Activated naive CD8-positive, alpha-beta T cell treated with anti-CD3 and anti-CD28 coated beads, Interleukin-2, amount 50 U/mL, for 24 hours (primary cell): Measurements from ENCODE around the gene CABP2.

ENCODE experiments used
- ATAC-seq: fragments of 150-1000 bp; cut with Tn5 transposase; one replicate; pipeline ENCODE4 v1.10.0; 2021
- DNase-seq: peaks from one replicate; pipeline ENCODE4 v3.0.0; 2021
- H3K27ac Mint-ChIP-seq: one replicate; pipeline ENCODE4 v1.8.0; 2021; ENCODE audit warnings: mild to moderate bottlenecking, mixed read lengths
- H3K27me3 Mint-ChIP-seq: one replicate; pipeline ENCODE4 v1.8.0; 2021; ENCODE audit warnings: mixed read lengths
- H3K36me3 Mint-ChIP-seq: one replicate; pipeline ENCODE4 v1.8.0; 2021; ENCODE audit warnings: low read depth, mixed read lengths
- H3K4me1 Mint-ChIP-seq: one replicate; pipeline ENCODE4 v1.8.0; 2021; ENCODE audit warnings: mixed read lengths
- H3K4me3 Mint-ChIP-seq: one replicate; pipeline ENCODE4 v1.8.0; 2021; ENCODE audit warnings: mild to moderate bottlenecking, moderate library complexity, mixed read lengths
- H3K9me3 Mint-ChIP-seq: one replicate; pipeline ENCODE4 v1.8.0; 2021; ENCODE audit warnings: mixed read lengths

Gene CABP2

DNA sequence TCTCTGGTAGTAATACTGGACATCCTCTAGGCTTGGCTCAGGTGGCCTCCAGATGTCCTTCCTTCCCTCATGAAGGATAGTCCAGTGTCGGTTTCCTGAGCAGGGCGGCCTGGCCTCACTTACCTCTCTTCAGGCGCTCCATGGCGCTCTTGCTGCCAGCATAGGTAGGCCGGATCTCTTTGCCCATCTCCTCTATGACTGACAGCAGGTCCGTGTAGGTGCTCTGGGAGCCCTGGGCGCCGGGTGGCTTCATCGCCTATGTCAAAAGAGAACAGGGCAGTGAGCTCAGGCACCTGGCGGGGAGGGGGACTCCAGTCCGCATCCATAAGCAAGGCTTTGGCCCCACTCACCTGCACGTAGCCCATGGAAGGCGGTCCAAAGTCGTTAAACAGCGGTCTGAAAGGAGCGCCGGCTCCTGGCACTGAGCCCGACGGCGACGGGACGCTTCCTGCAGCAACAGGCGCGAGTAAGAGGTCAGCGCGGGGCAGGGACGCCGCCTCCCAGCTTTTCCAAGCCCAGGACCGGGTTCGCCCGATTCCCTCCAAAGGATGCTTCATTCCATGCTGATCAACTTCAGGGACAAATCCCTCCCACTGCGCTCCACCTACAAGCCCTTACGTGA, 15.9 kb downstream of the CABP2 start:
- H3K27ac Mint-ChIP-seq, result peak overlapping the region; percentile 94
- H3K4me3 Mint-ChIP-seq, result peak overlapping the region; percentile 91
- ATAC-seq (no peak), DNase-seq (peak; percentile 25)
- peaks cover 2% of the 10 kb centered on the region for H3K27me3 Mint-ChIP-seq
- H3K36me3 Mint-ChIP-seq, result peaks cover 11% of the 10 kb centered on the region
- H3K4me1 Mint-ChIP-seq, result peaks cover 38% of the 10 kb centered on the region
- no peaks in the 10 kb centered on the region for H3K9me3 Mint-ChIP-seq

DNA sequence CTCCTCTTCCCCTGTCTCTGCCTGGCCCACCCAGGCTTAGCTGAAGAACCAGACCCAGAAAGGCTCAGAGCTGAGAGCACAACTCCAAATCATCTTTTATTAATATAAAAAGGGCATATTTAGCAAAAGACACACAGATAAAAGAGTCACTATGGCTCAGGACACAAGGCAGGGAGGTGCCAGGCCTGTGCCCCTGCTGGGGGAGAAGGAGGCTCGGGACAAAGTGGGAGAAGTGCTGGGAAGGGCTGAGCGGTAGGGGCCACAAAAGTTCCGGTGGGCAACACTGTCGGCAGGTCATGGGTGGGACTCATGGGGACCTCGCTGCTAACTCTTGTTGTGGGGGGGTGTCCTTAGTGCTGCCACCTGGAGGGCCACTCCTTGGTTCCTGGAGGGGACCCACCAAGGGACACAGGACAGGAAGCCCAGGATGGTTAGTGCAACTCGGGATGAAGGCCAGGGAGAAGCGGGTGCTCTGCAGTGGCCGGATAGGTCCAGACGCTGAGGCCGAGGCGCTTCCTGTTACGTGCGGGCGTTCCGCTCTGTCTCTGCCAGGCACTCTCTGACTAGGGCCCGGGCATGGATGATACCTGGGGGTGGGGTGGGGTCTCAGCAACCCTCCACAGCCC, 16.7 kb downstream of the CABP2 start:
- Mint-ChIP-seq H3K27ac (peak overlapping the region; percentile 94), H3K36me3 (peaks cover 11% of the 10 kb centered on the region), H3K27me3 (peaks cover 2% of the 10 kb centered on the region), H3K4me3 (peak overlapping the region; percentile 91), H3K4me1 (peaks cover 40% of the 10 kb centered on the region), H3K9me3 (no peaks in the 10 kb centered on the region)
- DNase-seq (no peak), ATAC-seq (no peak)

DNA sequence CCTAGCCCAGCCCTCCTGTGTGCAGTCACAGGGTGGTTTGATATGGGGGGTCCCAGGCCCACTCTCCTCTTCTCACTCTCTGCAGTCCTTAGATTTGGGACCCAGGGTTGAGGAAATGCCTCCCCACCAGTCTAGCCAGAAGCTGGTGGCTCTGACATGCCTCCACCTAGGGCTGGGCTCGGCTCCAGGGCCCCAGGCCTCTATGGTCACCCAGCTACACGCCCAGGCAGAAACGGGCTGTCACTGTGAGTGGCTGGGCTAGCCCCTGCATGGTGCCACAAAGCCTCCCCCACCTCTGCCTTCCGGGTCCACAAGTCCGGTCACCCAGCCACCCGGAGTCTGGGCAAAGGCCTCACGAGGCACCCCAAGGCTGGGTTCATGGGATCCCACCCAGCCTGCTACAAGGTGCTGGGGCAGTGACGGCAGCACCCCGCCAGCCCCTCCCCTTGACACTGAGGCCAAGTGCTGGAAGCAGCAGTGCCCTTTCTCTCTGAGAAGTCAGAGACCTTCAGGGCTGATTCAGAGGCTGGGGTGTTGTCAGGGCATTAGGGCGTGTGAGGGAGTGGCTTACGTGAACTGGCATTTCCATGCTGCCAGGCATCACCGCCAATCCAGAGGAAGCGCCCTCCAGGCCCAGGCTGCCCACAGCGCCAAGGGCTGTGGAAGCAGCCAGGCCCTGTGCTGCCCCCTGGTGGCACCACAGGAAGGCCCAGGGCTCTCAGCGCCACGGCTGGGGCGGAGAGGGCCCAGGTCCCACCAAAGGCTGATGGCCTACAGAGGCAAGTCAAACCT, 17.4 kb downstream of the CABP2 start:
- peaks cover 45% of the 10 kb centered on the region for H3K4me1 Mint-ChIP-seq
- DNase-seq (peak; percentile 95), ATAC-seq (peak; percentile 76)
- H3K27ac Mint-ChIP-seq, result peak overlapping the region; percentile 94
- H3K4me3 Mint-ChIP-seq, result peak overlapping the region; percentile 91
- H3K36me3 Mint-ChIP-seq, result peaks cover 18% of the 10 kb centered on the region
- H3K27me3 Mint-ChIP-seq, result peaks cover 2% of the 10 kb centered on the region
- no peaks in the 10 kb centered on the region for H3K9me3 Mint-ChIP-seq

DNA sequence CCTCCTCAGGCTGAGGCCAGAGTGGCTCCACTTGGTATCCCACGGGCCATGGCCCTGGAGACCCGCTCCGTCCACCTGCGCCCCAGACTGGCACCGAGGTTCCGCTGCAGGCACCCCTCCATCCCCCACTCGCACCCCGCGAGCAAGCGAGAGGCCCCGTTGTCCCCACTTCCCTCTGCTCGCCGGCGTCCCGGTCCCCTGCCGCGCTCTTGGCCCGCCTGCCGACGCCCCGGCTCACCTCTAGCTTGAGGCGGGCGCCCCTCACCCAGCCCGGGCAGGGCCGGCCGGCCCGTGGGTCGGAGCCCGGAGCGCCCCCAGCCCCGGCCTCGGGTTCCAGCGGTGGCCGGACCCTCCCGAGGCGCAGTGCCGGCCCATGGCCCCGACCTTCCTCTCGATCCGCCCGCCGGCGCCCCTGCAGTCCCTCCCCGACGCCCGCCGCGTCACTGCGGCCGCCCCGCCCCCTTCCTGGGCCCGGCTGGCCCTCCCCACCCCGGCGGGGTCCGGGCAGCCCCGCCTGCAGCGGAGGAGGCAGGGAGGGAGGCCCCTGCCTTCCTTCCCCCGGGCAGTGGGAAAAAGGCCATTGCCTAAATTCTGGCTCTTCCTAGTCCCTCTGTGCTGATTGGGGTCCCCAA, 18.2 kb downstream of the CABP2 start, which contains the start of gene PITPNM1:
Gene PITPNM1 (minus strand): TSS at position 414 of the 632 bp plus-strand sequence. CDS start 1,183 bp downstream, outside the sequence.
- H3K9me3 Mint-ChIP-seq, result no peaks in the 10 kb centered on the region
- H3K4me1 Mint-ChIP-seq, result peaks cover 48% of the 10 kb centered on the region
- peak within 1 kb of the TSS; percentile 91 for H3K4me3 Mint-ChIP-seq
- ATAC-seq (peak; percentile 9), DNase-seq (peak; percentile 89)
- H3K36me3 Mint-ChIP-seq, result peaks cover 22% of the 10 kb centered on the region
- peaks cover 2% of the 10 kb centered on the region for H3K27me3 Mint-ChIP-seq
- peak within 1 kb of the TSS; percentile 94 for H3K27ac Mint-ChIP-seq

DNA sequence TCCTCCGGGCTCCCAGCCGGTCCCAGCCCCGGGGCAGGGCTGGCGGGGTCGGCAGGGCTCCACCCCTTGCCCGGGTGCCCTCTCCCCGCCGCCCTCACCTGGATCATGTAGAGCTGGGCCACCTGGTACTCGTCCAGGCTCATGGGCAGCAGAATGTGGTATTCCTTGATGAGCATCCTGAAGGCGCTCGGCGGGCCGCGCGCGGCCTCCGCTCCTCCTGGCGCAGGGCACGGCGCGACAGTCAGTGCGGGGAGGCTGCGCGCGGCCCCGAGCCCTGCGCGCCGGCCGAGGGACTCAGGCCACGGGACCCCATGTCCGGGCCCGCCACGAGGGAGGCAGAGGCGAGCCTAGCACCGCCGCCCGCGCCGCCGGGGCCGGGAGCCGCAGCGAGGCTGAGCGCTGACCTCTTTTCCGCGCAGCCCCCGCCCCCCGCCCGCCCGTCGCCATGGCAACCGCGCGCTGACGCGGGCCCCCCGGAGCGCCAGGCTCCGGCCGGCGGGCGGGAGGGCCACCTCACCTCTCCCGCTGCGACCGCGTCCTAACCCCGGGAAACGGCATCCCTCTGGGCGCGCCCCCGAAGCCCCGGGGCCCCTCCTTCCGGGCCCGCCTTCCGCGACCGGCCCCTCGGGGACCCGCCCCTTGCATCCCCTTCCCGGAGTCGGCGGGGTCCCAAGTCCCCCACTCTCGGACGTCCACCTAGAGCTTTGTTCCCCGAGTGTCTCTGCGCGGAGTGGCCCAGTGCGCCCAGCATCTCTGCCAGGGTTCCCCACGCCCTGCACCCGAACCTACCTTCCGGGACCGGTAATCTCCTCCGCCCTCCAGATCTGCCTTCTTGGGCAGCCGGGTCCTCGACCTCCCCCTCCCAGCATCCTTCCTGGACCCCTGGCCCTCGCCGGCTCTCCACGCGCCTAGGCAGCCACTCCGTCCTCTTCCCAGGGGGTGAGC, 19.0 kb downstream of the CABP2 start:
- Mint-ChIP-seq H3K4me1 (peaks cover 48% of the 10 kb centered on the region), H3K27ac (peak overlapping the region; percentile 81), H3K9me3 (no peaks in the 10 kb centered on the region), H3K27me3 (peaks cover 2% of the 10 kb centered on the region), H3K4me3 (peak overlapping the region; percentile 91), H3K36me3 (peaks cover 25% of the 10 kb centered on the region)
- DNase-seq, result peak; percentile 55
- ATAC-seq, result no peak

DNA sequence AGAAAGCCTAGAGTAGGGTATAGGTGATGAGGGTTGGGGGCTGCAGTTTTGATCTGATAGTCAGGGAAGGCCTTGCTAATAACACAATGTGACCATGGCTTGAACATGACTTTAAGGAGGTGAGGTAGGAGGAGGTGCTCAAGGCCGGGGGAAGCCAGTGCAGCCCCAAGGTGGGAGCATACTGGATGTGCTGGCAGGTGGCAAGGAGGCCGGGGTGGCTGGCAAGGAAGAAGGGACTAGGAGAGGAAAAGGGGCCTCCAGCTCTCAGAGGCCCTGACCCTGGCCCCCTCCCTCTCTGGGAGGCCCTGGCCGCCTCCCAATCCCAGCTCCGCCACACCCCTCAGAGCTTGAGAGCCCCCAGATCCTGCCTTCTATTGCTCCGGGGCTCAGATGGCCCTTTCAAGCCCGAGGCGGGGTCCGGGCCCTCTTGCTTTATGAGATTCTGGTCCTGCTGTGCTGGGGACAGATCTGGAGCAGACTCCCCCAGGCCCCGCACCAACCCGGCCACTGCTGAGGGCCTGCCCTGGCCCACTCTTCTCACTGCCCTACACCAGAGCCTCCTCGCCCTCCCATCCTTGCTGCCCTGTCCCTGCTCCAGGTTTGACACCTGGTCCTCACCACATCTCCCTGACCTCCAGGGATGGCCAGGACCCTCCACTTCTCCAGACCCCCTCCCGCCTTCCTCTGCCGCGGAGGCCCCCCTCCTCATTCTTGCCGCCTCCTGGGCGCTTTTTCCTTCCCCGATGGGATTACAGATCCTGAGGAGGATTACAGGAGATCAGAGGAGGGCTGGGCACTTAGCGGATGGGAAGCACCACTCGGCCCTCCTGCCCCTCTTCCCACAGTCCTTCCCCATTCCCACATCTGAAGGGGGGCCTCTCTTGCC, 19.9 kb downstream of the CABP2 start:
- no peak for DNase-seq
- Mint-ChIP-seq H3K4me3 (peak overlapping the region; percentile 68), H3K27me3 (no peaks in the 10 kb centered on the region), H3K27ac (peak overlapping the region; percentile 67), H3K4me1 (peaks cover 40% of the 10 kb centered on the region), H3K36me3 (peaks cover 25% of the 10 kb centered on the region), H3K9me3 (no peaks in the 10 kb centered on the region)
- ATAC-seq, result no peak

DNA sequence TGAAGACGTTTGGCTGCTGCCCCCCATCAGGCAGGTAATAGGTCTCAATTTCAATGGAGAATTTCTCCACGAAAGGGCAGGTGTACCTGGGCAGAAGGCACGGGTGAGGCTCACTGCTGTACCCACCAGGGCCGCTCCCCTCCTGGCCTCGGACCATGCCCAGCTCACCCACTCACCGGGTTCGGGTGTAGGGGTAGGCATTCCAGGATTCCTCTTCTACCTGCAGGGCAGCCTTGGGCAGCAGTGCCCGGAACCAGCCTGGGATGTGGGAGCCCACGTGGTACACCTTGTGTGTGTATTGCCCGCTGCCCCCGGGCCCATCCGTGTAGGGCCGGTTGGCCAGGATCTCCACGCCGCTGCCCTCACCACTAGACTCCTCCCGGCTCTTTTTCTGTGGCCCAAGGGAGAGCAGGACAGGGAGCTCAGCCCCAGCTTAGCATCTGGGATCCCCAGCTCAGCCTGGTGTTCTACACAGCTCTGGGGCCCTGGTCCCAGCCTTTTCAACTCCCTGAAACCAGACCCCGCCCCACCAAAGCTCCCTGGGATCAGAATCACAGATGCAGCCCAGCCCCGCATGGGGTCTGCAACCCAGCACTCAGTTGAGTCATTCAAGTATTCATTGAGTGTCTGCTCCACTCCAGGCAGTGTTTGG, 20.8 kb downstream of the CABP2 start:
- no peak for ATAC-seq
- H3K9me3 Mint-ChIP-seq, result no peaks in the 10 kb centered on the region
- H3K27me3 Mint-ChIP-seq, result no peaks in the 10 kb centered on the region
- peak overlapping the region; percentile 67 for H3K27ac Mint-ChIP-seq
- DNase-seq, result no peak
- peaks cover 25% of the 10 kb centered on the region for H3K36me3 Mint-ChIP-seq
- peaks cover 38% of the 10 kb centered on the region for H3K4me1 Mint-ChIP-seq
- peak overlapping the region; percentile 68 for H3K4me3 Mint-ChIP-seq

DNA sequence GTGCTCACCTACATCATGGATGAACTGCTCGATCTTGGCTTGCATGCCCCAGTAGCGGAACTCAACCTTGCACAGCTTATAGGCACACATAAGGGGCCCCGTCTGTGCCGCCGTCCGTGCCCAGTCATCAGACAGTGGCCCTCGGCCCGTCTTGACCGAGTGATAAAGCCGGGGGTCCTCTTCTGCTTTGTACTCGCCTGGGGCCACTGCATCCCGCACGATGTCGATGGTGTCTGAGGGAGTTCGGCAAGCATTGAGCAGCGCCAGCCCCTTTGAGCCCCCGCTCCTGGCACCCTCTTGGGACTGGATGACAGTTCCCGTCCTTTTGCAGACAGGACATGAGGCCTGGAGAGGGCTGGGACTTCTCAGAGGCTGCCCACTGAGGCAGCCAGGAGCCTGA, 21.4 kb downstream of the CABP2 start:
- DNase-seq (no peak), ATAC-seq (no peak)
- H3K36me3 Mint-ChIP-seq, result peaks cover 22% of the 10 kb centered on the region
- H3K4me3 Mint-ChIP-seq, result no peak overlapping the region
- no peak overlapping the region for H3K27ac Mint-ChIP-seq
- no peaks in the 10 kb centered on the region for H3K27me3 Mint-ChIP-seq
- H3K4me1 Mint-ChIP-seq, result peaks cover 33% of the 10 kb centered on the region
- H3K9me3 Mint-ChIP-seq, result no peaks in the 10 kb centered on the region

DNA sequence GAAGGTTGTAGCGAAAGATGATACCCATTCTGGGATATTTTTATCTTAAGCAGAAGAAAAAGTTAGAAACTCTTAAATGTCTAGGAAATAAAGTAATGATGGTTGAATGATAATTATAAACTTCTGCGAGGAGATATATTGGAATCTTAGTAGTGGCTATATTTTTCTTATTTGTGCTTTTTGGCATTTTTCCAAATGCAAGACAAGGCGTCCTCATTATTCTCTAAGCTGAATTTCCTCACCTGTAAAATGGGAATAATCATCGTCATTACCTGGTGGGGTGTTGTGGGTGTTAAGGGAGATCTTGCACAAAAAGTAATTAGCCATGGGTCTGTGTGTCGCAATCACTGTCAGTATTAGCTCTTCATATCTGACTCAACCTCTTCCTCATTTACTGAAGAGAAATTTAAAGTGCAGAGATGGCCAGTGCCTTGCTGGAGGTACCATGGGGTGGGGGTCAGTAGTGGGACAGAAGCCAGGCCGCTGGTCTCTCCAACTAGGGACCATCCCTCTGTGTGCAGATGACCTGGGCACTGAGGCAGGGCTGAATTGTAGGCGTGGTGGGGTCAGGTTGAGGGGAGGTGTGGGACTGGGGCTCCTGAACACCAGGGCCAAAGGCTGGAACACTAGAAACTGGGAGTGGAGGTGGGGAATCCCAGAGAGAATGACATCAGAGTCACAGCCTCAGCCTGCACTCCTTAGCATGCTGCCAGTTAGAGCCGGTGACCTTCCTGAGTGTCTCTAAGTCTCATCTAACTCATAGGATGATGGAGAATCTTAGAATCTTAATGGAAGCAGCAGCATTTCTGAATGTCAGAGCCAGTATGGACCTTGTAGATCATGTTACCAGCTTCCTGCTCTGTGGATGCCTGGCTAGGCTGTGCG, 22.2 kb downstream of the CABP2 start:
- ATAC-seq (no peak), DNase-seq (no peak)
- Mint-ChIP-seq H3K27me3 (no peaks in the 10 kb centered on the region), H3K4me3 (no peak overlapping the region), H3K27ac (no peak overlapping the region), H3K4me1 (peaks cover 25% of the 10 kb centered on the region), H3K36me3 (peaks cover 19% of the 10 kb centered on the region), H3K9me3 (no peaks in the 10 kb centered on the region)

DNA sequence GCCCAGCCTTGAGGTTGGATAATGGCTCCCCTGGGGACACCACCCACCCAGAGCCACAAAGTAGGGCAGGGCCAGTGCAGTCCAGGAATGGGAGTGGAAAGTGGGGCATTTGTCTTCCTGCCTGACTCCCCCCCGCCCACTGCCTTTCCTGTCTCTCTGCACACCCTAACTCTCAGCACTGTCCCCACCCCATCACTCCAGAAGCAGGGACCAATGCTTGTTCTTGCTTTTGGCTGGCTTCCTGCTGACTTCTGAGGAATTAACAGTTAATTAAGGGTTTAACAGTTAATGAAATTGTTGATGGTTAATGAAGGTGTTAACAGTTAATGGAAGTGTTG, 22.8 kb downstream of the CABP2 start:
- no peak for DNase-seq
- Mint-ChIP-seq H3K4me1 (peaks cover 19% of the 10 kb centered on the region), H3K36me3 (peaks cover 23% of the 10 kb centered on the region), H3K4me3 (no peak overlapping the region), H3K27me3 (no peaks in the 10 kb centered on the region), H3K27ac (no peak overlapping the region), H3K9me3 (no peaks in the 10 kb centered on the region)
- ATAC-seq, result no peak

DNA sequence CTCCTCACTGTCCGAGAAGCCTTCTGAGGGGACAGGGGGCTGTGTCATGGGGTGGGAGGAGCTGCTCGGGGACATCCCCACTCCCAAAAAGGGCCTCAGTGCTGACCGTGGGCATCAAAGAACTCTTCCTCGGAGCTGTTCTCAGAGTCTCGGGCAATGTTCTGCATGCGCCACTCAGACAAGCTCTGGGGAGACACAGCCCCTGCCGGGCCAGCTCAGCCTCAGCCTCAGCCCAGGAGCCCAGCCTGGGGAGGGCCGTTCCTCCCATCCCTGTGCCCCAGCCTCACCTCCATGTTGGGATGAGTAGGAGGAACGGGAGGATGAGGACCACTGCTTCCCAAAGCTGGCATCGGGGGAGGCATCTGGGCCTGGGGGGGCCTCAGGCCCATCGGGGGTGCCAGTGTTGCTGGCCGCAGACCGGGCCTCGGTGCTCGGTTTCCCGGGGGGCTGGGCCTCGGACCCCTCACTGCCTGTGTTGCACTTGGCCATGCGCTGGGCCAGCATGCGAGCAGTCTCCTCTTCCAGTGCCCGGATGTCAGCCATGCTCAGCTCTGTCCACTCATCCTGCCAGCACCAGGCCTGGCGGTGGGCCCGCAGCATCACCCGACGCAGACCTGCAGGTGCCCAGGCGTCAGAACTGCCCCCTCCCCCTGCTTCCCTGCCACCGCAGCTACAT, 23.3 kb downstream of the CABP2 start:
- no peak overlapping the region for H3K4me3 Mint-ChIP-seq
- no peaks in the 10 kb centered on the region for H3K27me3 Mint-ChIP-seq
- H3K27ac Mint-ChIP-seq, result no peak overlapping the region
- peaks cover 18% of the 10 kb centered on the region for H3K4me1 Mint-ChIP-seq
- DNase-seq, result no peak
- H3K36me3 Mint-ChIP-seq, result peaks cover 23% of the 10 kb centered on the region
- H3K9me3 Mint-ChIP-seq, result no peaks in the 10 kb centered on the region
- no peak for ATAC-seq
